GM18951 (cell line): Measurements from ENCODE around the gene PLEKHM1.

ENCODE experiments used
- POLR2A ChIP-seq: IDR thresholded peaks from 4 replicates; pipeline ENCODE4 v1.6.1; 2011; ENCODE audit warnings: mild to moderate bottlenecking; ENCODE audit not compliant: insufficient read length, insufficient read depth; ENCODE audit errors: extremely low read depth
- in situ Hi-C: fragments of 300-500 bp; cut with MboI; formaldehyde crosslinking; loops from one replicate; pipeline ENCODE4 v1.12.0; 2022; ENCODE audit warnings: low sequenced_read_pairs, mixed read lengths, inconsistent platforms; ENCODE audit not compliant: unreplicated experiment

PLEKHM1 gene

GRCh38 chr17:45425125-45425983, 65.2 kb downstream of the PLEKHM1 start:
- no peak for TF ChIP-seq POLR2A
- in situ Hi-C loops = no loop called here

GRCh38 chr17:45424769-45425124, 65.8 kb downstream of the PLEKHM1 start:
- no peak for TF ChIP-seq POLR2A
- in situ Hi-C loops = no loop called here

DNA sequence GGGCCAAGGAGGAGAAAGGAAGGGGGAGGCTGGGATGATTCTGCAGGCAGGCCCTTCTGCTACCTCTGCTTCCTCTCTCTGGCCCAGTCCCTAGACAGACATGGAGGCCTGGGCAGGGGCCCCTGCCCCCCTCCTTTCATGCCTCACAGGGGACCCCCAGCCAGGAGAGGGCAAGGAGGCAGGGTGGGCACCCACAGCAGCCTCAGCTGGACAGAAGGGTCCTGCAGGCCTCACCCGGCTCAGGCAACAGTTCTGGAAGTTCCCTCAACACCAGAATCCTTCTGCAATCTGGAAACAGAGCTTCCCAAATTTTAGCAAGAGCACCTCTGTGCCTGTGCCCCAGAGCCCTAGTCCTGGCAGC, 66.6 kb downstream of the PLEKHM1 start:
- in situ Hi-C loops = no loop called here
- no peak for TF ChIP-seq POLR2A

GRCh38 chr17:45423304-45423974, 67.1 kb downstream of the PLEKHM1 start:
- TF ChIP-seq POLR2A = no peak
- in situ Hi-C loops = no loop called here

DNA sequence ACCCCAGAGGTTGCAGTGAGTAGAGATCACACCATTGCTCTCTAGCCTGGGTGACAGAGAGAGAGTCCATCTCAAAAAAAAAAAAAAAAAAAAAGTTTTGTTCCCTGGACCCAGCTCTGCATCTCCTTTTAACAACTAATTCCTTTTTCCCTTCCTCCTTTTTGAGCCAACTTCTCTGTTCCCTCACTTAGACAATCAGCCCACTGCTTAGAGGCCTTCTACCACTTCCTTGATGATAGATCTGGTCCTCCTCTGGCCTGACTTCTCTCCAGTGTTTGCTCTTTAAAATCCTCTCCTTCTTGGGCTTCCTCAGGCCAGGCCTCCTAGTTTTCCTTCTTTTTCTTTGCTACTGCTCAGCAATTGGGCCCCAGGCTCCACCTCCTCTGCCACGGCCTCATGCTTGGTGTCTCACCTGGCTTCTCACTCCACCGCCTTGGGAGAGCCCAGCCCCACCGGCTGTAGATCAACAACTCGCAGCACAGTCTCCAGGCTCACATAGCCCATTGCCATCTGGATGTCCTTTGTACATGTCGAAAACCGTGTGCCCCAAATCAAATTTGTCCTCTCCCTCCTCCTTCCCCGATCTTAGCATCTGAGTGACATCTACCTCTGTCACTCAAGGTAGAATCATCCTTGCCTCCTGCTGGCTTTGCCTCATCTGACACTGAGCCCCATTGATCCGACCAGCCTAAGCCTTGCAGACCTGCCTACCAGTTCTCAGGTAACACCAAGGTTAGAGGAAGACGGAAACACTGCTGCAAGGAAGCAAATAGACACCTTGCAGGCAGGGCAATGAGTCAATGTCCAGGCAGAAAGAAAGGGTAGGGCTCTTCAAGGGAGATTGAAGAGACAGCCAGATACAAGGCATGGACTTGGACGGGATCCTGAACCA, 75.3 kb downstream of the PLEKHM1 start:
- in situ Hi-C loops = no loop called here

DNA sequence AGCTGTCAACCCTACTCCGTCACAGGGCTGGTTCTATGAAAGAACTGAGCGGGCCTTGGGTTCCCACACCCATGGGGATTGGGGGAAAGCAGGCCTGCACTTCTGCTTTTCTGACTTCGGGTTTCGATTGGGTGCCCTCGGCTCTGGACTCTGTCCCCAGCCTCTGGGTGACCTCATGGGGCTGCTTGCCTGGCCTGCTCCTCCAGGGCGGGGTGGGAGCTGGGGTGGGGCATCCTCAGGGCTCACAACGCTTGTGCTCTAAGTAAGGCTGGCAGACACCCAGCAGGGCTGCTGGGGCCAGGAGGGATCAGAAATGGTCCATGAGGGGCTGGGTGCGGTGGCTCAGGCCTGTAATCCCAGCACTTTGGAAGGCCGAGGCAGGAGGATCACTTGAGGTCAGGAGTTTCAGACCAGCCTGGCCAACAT, 77.0 kb downstream of the PLEKHM1 start:
- in situ Hi-C loops = no loop called here

More for the DNA sequence above, 75.3 kb downstream of the PLEKHM1 start:
- TF ChIP-seq POLR2A = no peak

DNA sequence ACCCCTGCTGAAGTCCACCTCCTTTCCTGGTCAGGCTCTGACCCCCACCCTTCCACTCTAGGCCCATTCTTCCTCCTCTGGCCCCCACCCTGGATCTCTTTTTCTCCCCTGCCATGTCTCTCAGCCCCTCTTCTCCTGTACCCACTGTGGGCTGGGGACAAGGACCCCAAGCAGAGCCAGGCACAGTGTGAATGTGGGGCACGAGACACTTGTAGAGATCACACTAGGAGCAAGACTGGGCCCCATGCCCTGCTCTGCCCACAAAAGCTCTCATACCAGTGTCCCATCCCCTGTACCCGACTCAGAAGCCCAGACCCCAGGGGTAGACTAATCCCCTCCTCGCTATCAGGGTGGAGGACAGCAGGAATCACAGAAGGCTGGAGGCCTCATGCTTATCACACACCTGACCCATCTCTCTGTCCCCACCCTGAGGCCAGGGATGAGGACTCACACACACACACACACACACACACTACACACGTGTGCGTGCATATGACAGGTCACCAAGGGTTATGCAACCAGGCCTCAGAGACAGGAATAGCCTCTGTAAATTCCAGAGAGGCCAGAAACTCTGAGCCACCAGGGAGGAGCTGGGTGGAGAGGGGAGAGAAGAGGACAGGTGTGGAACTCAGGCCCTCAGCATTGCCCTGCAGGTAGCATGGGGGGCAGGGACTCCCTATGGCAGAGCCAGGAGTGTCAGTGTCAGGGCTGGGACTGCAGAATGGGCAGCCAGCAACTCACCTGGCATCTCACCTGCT, 79.0 kb downstream of the PLEKHM1 start:
- no peak for TF ChIP-seq POLR2A
- in situ Hi-C loops = no loop called here

More for the DNA sequence above, 77.0 kb downstream of the PLEKHM1 start:
- no peak for TF ChIP-seq POLR2A

DNA sequence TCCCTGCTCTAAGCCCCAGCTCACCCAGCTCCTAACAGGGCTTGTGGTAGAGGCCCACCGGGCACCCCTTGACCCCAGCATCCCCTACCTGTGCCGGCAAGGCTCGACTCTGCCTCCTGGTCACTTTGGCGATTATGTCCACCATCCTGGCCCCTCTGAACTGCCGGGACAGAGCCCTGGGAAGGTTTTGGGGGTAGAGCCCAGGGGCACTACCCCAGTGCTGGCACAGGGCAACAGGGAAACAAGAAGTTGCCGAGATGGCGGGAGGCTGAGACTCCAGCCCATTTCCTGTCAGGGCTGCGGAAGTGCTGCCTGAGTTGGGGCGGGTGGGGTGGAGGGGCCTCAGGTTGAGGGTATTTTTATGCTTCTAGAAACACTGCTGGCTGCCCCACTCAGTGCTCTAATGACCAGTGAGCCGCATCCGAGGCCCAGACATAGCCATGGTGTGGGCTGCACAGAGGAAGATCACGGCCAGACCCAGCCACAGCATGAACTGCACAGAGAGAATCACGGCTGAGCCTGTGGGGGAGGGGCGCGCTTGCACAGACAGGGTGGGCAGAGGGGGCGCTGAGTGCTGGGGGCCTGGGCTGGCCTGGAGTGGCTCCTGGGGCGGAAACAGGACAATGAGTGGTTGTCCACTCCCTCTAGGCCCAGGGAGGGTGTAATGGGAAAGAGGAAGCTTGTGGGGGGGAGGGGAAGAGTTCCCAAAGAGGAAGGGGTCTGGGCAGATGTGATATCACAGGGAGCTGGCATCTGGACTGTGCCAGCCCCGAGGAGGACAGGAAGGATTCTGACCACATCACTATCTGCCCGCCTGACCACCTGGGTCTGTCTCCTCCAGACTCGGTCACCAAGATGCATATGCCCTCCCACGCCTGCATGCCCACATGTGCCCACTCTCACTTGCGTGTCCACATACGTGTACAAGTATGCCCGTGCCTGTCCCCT, 80.1 kb downstream of the PLEKHM1 start:
- in situ Hi-C loops = no loop called here
- peak; percentile 57 for TF ChIP-seq POLR2A

DNA sequence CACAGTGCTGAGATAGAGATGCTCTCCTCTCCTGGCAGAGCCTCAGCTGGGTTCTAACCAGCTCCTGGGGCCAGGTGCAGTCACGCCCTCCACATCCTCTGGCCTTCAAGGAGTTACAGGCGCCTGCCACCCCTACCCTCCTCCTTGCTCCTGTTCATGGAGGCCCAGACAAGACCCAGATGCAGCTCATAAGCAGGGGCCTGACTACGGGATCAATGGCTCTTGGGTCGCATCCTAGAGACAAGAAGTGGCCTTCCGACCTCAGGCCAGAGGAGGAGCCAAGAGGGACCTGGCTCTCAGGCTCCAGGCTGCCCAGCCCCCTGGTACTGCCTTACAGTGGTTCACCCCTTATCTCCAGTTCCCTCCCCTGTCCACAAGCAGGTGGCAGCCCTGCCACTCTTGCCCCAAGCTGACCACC, 80.9 kb downstream of the PLEKHM1 start:
- no peak for TF ChIP-seq POLR2A
- in situ Hi-C loops = no loop called here

- in situ Hi-C loops = no loop called here
- no peak for TF ChIP-seq POLR2A
Measured at GRCh38 chr17:45408611-45409421, 81.7 kb downstream of the PLEKHM1 start.

GRCh38 chr17:45406107-45406506, 84.4 kb downstream of the PLEKHM1 start:
- in situ Hi-C loops = no loop called here
- TF ChIP-seq POLR2A = no peak
